ENCODE measurements around the gene CEP97.
"Not testable (repeated sequence)": the region's sequence is repeated elsewhere in the genome, so short reads cannot be mapped to it uniquely, and the experiment has no call there.

DNA sequence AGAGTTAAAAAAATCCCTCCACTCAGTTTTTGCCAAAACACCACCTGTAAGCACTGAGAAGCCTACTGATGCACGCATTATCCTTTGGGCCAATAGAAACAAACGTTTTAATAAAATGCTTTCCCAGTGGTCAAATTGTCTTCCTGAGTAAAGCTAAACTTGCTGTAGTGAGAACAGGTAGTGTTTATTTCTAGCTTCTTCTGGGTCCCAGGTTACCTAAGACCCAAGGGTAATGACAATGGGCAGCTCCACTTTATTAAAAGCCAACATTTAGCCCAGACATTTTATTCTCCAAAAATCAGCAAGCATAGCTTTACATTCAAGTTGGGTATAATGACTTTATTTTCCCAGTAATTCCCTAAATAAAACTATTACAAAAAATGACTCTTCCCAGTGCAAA is 45.6 kb upstream of the CEP97 start:
- TF ChIP-seq, protein P1, sequence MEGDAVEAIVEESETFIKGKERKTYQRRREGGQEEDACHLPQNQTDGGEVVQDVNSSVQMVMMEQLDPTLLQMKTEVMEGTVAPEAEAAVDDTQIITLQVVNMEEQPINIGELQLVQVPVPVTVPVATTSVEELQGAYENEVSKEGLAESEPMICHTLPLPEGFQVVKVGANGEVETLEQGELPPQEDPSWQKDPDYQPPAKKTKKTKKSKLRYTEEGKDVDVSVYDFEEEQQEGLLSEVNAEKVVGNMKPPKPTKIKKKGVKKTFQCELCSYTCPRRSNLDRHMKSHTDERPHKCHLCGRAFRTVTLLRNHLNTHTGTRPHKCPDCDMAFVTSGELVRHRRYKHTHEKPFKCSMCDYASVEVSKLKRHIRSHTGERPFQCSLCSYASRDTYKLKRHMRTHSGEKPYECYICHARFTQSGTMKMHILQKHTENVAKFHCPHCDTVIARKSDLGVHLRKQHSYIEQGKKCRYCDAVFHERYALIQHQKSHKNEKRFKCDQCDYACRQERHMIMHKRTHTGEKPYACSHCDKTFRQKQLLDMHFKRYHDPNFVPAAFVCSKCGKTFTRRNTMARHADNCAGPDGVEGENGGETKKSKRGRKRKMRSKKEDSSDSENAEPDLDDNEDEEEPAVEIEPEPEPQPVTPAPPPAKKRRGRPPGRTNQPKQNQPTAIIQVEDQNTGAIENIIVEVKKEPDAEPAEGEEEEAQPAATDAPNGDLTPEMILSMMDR (optimal IDR thresholded peaks at IDR 0.05 in 1 of 3, IDR thresholded peaks at IDR 0.05 in 1 of 3, conservative IDR thresholded peaks at IDR 0.05 in 1 of 3; ENCODE audit: extremely low read depth in 1 of 3, insufficient read depth in 2 of 3, low read length in 3 of 3): not testable (repeated sequence)
- TF ChIP-seq EZH2 (IDR thresholded peaks at IDR 0.05; ENCODE audit: low read length): not testable (repeated sequence)

All from keratinocyte (primary cell).